Right ventricle myocardium inferior (tissue), 1 donor: ENCODE results near the gene GRID1. TPM values are rescaled to one million over a fixed set of nuclear protein-coding genes. Genes with fewer than 3 reads are reported as not detected.

Experiments used
- ATAC-seq: fragments of 200-7000 bp; cut with Tn5 transposase; one replicate; pipeline ENCODE4 v1.9.1; 2020; ENCODE audit warnings: mild to moderate bottlenecking, moderate library complexity
- DNase-seq: peaks from one replicate; pipeline ENCODE4 v3.0.0; 2021; ENCODE audit errors: missing footprints
- intact Hi-C: fragments of 100-400 bp; cut with DNase I; formaldehyde crosslinking; loops from one replicate; pipeline ENCODE4 v1.11.0; 2022
- total RNA-seq: library from RNA; stranded (reverse); fragmentation: NEBNext Ultra II Directional; extraction: Animal tissue kit (Norgen Biotek cat#: 25700); gene quantifications from one replicate; pipeline ENCODE4 v1.2.1, GENCODE V29; 2021
- donor health status: DM: no; HTN: yes; CAD: no; lungs with severe emphysema.

GRID1 gene
- total RNA-seq, 1 donor from 2014 or later: 1.3 TPM

GRCh38 chr10:86345859-86346798, 20.5 kb downstream of the GRID1 start:
- intact Hi-C loops: no loop called here
- no peak for DNase-seq
- no peak for ATAC-seq

GRCh38 chr10:86345296-86345858, 21.2 kb downstream of the GRID1 start:
- ATAC-seq (no peak), DNase-seq (no peak)
- intact Hi-C loops: no loop called here

GRCh38 chr10:86344714-86345161, 21.9 kb downstream of the GRID1 start:
- intact Hi-C loops: no loop called here
- ATAC-seq (no peak), DNase-seq (no peak)

- intact Hi-C loops: no loop called here
- no peak for DNase-seq
These were observed 22.3 kb downstream of the GRID1 start for GRCh38 chr10:86344281-86344680.

GRCh38 chr10:86343761-86344160, 22.8 kb downstream of the GRID1 start:
- DNase-seq: no peak
- intact Hi-C loops: no loop called here
- ATAC-seq: no peak

More at GRCh38 chr10:86344281-86344680, 22.3 kb downstream of the GRID1 start:
- no peak for ATAC-seq

GRCh38 chr10:86342111-86342863, 24.3 kb downstream of the GRID1 start:
- no peak for ATAC-seq
- intact Hi-C loops: no loop called here
- DNase-seq: no peak

- DNase-seq: no peak
- no peak for ATAC-seq
- intact Hi-C loops: no loop called here
These were observed 25.2 kb downstream of the GRID1 start for GRCh38 chr10:86341361-86341811.

- DNase-seq (no peak), ATAC-seq (no peak)
- intact Hi-C loops: no loop called here
These were observed 25.7 kb downstream of the GRID1 start for GRCh38 chr10:86340991-86341260.

- DNase-seq (no peak), ATAC-seq (no peak)
- intact Hi-C loops: no loop called here
These were observed 26.2 kb downstream of the GRID1 start for GRCh38 chr10:86340176-86340990.

GRCh38 chr10:86339226-86339865, 27.2 kb downstream of the GRID1 start:
- no peak for DNase-seq
- ATAC-seq: no peak
- intact Hi-C loops: no loop called here

GRCh38 chr10:86337121-86337601, 29.4 kb downstream of the GRID1 start:
- no peak for DNase-seq

GRCh38 chr10:86336341-86336740, 30.3 kb downstream of the GRID1 start:
- no peak for ATAC-seq
- no peak for DNase-seq
- intact Hi-C loops: no loop called here

More at GRCh38 chr10:86337121-86337601, 29.4 kb downstream of the GRID1 start:
- ATAC-seq: no peak
- intact Hi-C loops: no loop called here

- DNase-seq: no peak
These were observed 30.8 kb downstream of the GRID1 start for GRCh38 chr10:86335831-86336230.

GRCh38 chr10:86335257-86335656, 31.3 kb downstream of the GRID1 start:
- ATAC-seq (no peak), DNase-seq (no peak)
- intact Hi-C loops: no loop called here

More at GRCh38 chr10:86335831-86336230, 30.8 kb downstream of the GRID1 start:
- intact Hi-C loops: no loop called here
- ATAC-seq: no peak

- DNase-seq: no peak
- no peak for ATAC-seq
- intact Hi-C loops: no loop called here
These were observed 32.0 kb downstream of the GRID1 start for GRCh38 chr10:86334488-86335085.

- intact Hi-C loops: no loop called here
- DNase-seq (no peak), ATAC-seq (no peak)
These were observed 32.6 kb downstream of the GRID1 start for GRCh38 chr10:86333826-86334487.

GRCh38 chr10:86331861-86332260, 34.7 kb downstream of the GRID1 start:
- DNase-seq (no peak), ATAC-seq (no peak)
- intact Hi-C loops: no loop called here
